Islet precursor cell (in vitro differentiated cells): ENCODE data around the gene MYL9.
"Not testable (repeated sequence)": the region's sequence is repeated elsewhere in the genome, so short reads cannot be mapped to it uniquely, and the experiment has no call there.

Experiments used
- DNase-seq: peaks from one replicate; pipeline ENCODE4 v3.0.0-alpha.2; 2018

The MYL9 gene

GRCh38 chr20:36549942-36550789, 8.8 kb downstream of the MYL9 start:
- DNase-seq = no peak

- no peak for DNase-seq
These were observed 9.5 kb downstream of the MYL9 start for GRCh38 chr20:36550790-36551299.

- no peak for DNase-seq
These were observed 13.9 kb downstream of the MYL9 start for GRCh38 chr20:36555248-36555647.

- DNase-seq = no peak
These were observed 21.4 kb downstream of the MYL9 start for GRCh38 chr20:36562724-36563123.

GRCh38 chr20:36563374-36563773, 22.1 kb downstream of the MYL9 start:
- DNase-seq = no peak

GRCh38 chr20:36564078-36564725, 22.9 kb downstream of the MYL9 start:
- not testable (repeated sequence) for DNase-seq

- DNase-seq = not testable (repeated sequence)
These were observed 23.4 kb downstream of the MYL9 start for GRCh38 chr20:36564726-36565121.

- DNase-seq = no peak
These were observed 24.2 kb downstream of the MYL9 start for GRCh38 chr20:36565520-36565919.

- DNase-seq = peak; percentile 84
These were observed 28.6 kb downstream of the MYL9 start for GRCh38 chr20:36569847-36570429.

- peak; percentile 90 for DNase-seq
These were observed 30.5 kb downstream of the MYL9 start for GRCh38 chr20:36571564-36572504.

GRCh38 chr20:36572701-36573102, 31.4 kb downstream of the MYL9 start:
- DNase-seq = peak; percentile 64

GRCh38 chr20:36573103-36573797, 31.9 kb downstream of the MYL9 start, which contains the start of gene TGIF2:
Gene TGIF2, plus strand, starts transcription at chr20:36573597. Its CDS starts 5,178 bp downstream, at chr20:36578775.
- DNase-seq = peak; percentile 97

GRCh38 chr20:36573798-36574365, 32.6 kb downstream of the MYL9 start:
- no peak for DNase-seq

GRCh38 chr20:36574366-36575135, 33.2 kb downstream of the MYL9 start:
- peak; percentile 83 for DNase-seq

- DNase-seq = no peak
These were observed 34.7 kb downstream of the MYL9 start for GRCh38 chr20:36576081-36576445.

- no peak for DNase-seq
These were observed 37.2 kb downstream of the MYL9 start for GRCh38 chr20:36578356-36579041.

GRCh38 chr20:36579996-36580545, 38.8 kb downstream of the MYL9 start:
- DNase-seq = no peak

- no peak for DNase-seq
These were observed 41.0 kb downstream of the MYL9 start for GRCh38 chr20:36582322-36582721.

GRCh38 chr20:36582821-36583220, 41.5 kb downstream of the MYL9 start:
- no peak for DNase-seq

- no peak for DNase-seq
These were observed 42.7 kb downstream of the MYL9 start for GRCh38 chr20:36584018-36584481.
